Sigmoid colon (tissue), 7 donors: Measurements from ENCODE around the gene ABCF3. TPM values are rescaled to one million over a fixed set of nuclear protein-coding genes. Genes with fewer than 3 reads are reported as not detected.

ENCODE experiments used
- DNase-seq: peaks from one replicate; pipeline ENCODE4 v3.0.0-alpha.2; 2019
- H3K27ac ChIP-seq, 4 donors: fragments of 200-600 bp; sonication (generic); one replicate each; pipeline ENCODE4 v1.5.1; 2016 to 2019; ENCODE audit warnings: mild to moderate bottlenecking in 1 of 4
- H3K27me3 ChIP-seq, 3 donors: fragments of 200-600 bp; sonication (generic); one replicate each; pipeline ENCODE4 v1.5.1; 2019; ENCODE audit warnings: mild to moderate bottlenecking in 1 of 3
- H3K36me3 ChIP-seq, 4 donors: fragments of 200-600 bp; sonication (generic); one replicate each; pipeline ENCODE4 v1.5.1; 2016 to 2019
- H3K4me1 ChIP-seq, 4 donors: fragments of 200-600 bp; sonication (generic); one replicate each; pipeline ENCODE4 v1.5.1; 2017 to 2019
- H3K4me3 ChIP-seq, 4 donors: fragments of 200-600 bp; sonication (generic); one replicate each; pipeline ENCODE4 v1.5.1; 2017 to 2019; ENCODE audit warnings: mild to moderate bottlenecking in 2 of 4, moderate library complexity in 1 of 4
- H3K9me3 ChIP-seq, 4 donors: fragments of 200-600 bp in 3 of 4; sonication (generic) in 3 of 4; one replicate each; pipeline versions ENCODE4 v1.5.1 to v1.6.1; 2013 to 2019
- CTCF ChIP-seq, 4 experiments: fragments of 450-650 bp in 3 of 4; fragments of 200-600 bp in 1 of 4; IDR thresholded peaks; one replicate each; pipeline ENCODE4 v1.5.1; 2016 to 2019; ENCODE audit warnings: antibody characterized with exemption in 4 of 4, mild to moderate bottlenecking in 3 of 4, moderate library complexity in 2 of 4
- EP300 ChIP-seq, 4 donors: sonication (generic); formaldehyde crosslinking; IDR thresholded peaks; one replicate each; pipeline ENCODE4 v1.6.1; 2017; ENCODE audit warnings: antibody characterized with exemption in 4 of 4
- POLR2A ChIP-seq, 2 donors: fragments of 450-650 bp; IDR thresholded peaks; one replicate each; pipeline ENCODE4 v1.6.1; 2016; ENCODE audit warnings: antibody characterized with exemption in 2 of 2, mild to moderate bottlenecking in 2 of 2, moderate library complexity in 2 of 2
- POLR2AphosphoS5 ChIP-seq, 4 donors: sonication (generic); formaldehyde crosslinking; IDR thresholded peaks; one replicate each; pipeline ENCODE4 v1.6.1; 2017; ENCODE audit warnings: antibody characterized with exemption in 4 of 4
- WGBS, 2 donors: extraction: QIAGEN DNeasy Blood & Tissue Kit; methylation state at CpG; one replicate each; pipeline ENCODE4 v1.1.7; 2013; 5-methylcytosine and 5-hydroxymethylcytosine counted together
- intact Hi-C: fragments of 100-400 bp; cut with DNase I; formaldehyde crosslinking; loops from one replicate; pipeline ENCODE4 v1.15.1; 2023
- polyA plus RNA-seq, 3 donors: library from polyadenylated mRNA; stranded (reverse); fragments of 200-250 nt; gene quantifications; one replicate each; pipeline ENCODE4 v1.2.3, GENCODE V29; 2013
- total RNA-seq, 4 donors: library from RNA; depleted of rRNA; stranded (reverse); fragments of >200 nt; gene quantifications; one replicate each; pipeline ENCODE4 v1.1.0, GENCODE V29; 2016
- donor health status: healthy with polysubstance abuse.
- donor health status: Bipolar disorder and iron deficiency.
- donor health status: healthy.

The ABCF3 gene
- total and polyA plus RNA-seq, 7 donors: 32.4 to 51.3 (median 41.3) TPM

GRCh38 chr3:184166671-184167070, 19.3 kb upstream of the ABCF3 start:
- Histone ChIP-seq H3K27me3 (no peaks in the 10 kb centered on the region), H3K4me1 (peaks cover 0 to 48% (median 36%) of the 10 kb centered on the region in 4 donors), H3K27ac (no peak overlapping the region), H3K4me3 (no peak overlapping the region), H3K36me3 (peaks cover 48 to 90% (median 70%) of the 10 kb centered on the region in 4 donors), H3K9me3 (no peaks in the 10 kb centered on the region)
- WGBS, 2 donors: 97 to 98% methylated on average over 6 of the region's 6 CpGs
- TF ChIP-seq POLR2AphosphoS5 (IDR thresholded peaks at IDR 0.05): no peak
- TF ChIP-seq CTCF (IDR thresholded peaks at IDR 0.05): no peak
- TF ChIP-seq POLR2A (IDR thresholded peaks at IDR 0.05): no peak
- TF ChIP-seq EP300 (IDR thresholded peaks at IDR 0.05): no peak
- intact Hi-C loops: no loop called here
- no peak for DNase-seq

- Histone ChIP-seq H3K4me1 (peaks cover 0 to 37% (median 25%) of the 10 kb centered on the region in 4 donors), H3K27me3 (no peaks in the 10 kb centered on the region), H3K4me3 (no peak overlapping the region), H3K27ac (peak overlapping the region in 3 of 4 donors; percentile 46 to 71 (median 59)), H3K36me3 (peaks cover 48 to 99% (median 72%) of the 10 kb centered on the region in 4 donors), H3K9me3 (no peaks in the 10 kb centered on the region)
- WGBS, 2 donors: 94 to 95% methylated on average over 8 of the region's 8 CpGs
- no peak for DNase-seq
- intact Hi-C loops: no loop called here
- TF ChIP-seq EP300 (IDR thresholded peaks at IDR 0.05): no peak
- TF ChIP-seq CTCF (IDR thresholded peaks at IDR 0.05): no peak
- TF ChIP-seq POLR2A (IDR thresholded peaks at IDR 0.05): no peak
- no peak for TF ChIP-seq POLR2AphosphoS5 (IDR thresholded peaks at IDR 0.05)
Observed at GRCh38 chr3:184167786-184168185, 18.2 kb upstream of the ABCF3 start.

GRCh38 chr3:184168363-184169120, 17.5 kb upstream of the ABCF3 start:
- 86 to 88% methylated on average over 9 of the region's 9 CpGs for WGBS, 2 donors
- H3K9me3 ChIP-seq: no peaks in the 10 kb centered on the region
- H3K4me1 ChIP-seq: peaks cover 0 to 31% (median 19%) of the 10 kb centered on the region in 4 donors
- intact Hi-C loops: no loop called here
- DNase-seq: no peak
- H3K27me3 ChIP-seq: no peaks in the 10 kb centered on the region
- peaks cover 48 to 91% (median 69%) of the 10 kb centered on the region in 4 donors for H3K36me3 ChIP-seq
- H3K27ac ChIP-seq: peak overlapping the region; percentile 14 to 71 (median 52)
- TF ChIP-seq EP300 (IDR thresholded peaks at IDR 0.05): no peak
- no peak for TF ChIP-seq POLR2A (IDR thresholded peaks at IDR 0.05)
- peak in 2 of 4 donors; percentile 6 to 33 for TF ChIP-seq POLR2AphosphoS5 (IDR thresholded peaks at IDR 0.05)
- TF ChIP-seq CTCF (IDR thresholded peaks at IDR 0.05): no peak
- no peak overlapping the region for H3K4me3 ChIP-seq

DNA sequence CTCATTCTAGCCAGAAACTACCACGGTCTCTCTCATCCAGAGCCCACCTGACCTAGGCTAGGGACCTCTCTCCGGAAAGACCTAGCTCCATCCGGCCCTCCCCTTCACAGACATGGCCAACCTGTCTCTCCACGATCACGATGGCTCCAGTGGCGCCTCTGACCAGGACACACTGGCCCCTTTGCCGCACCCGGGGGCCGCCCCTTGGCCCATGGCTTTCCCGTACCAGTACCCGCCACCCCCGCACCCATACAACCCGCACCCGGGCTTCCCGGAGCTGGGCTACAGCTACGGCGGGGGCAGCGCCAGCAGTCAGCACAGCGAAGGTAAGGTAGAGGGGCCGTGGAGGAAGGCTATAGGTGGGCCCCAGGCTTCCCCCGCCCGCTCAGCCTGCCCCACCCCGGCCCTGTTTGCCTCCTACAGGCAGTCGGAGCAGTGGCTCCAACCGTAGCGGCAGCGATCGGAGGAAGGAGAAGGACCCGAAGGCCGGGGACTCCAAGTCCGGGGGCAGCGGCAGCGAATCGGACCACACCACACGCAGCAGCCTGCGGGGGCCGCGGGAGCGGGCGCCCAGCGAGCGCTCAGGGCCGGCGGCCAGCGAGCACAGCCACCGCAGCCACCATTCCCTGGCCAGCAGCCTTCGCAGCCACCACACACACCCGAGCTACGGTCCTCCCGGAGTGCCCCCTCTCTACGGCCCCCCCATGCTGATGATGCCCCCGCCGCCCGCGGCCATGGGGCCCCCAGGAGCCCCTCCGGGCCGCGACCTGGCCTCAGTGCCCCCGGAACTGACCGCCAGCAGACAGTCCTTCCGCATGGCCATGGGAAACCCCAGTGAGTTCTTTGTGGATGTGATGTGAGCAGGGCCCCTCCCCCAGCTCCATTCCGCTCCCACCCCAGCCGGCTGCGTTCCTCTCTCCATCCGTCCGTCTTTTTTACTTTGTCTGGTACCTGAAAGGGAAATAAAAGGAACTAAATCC, 15.8 kb upstream of the ABCF3 start:
- 95 to 96% methylated on average over 66 of the region's 66 CpGs for WGBS, 2 donors
- Histone ChIP-seq H3K27ac (peak overlapping the region; percentile 14 to 71 (median 52)), H3K9me3 (no peaks in the 10 kb centered on the region), H3K27me3 (no peaks in the 10 kb centered on the region), H3K36me3 (peaks cover 35 to 75% (median 53%) of the 10 kb centered on the region in 4 donors), H3K4me3 (no peak overlapping the region), H3K4me1 (peaks cover 0 to 31% (median 25%) of the 10 kb centered on the region in 4 donors)
- DNase-seq: no peak
- intact Hi-C loops: no loop called here
- TF ChIP-seq POLR2A (IDR thresholded peaks at IDR 0.05) (no peak), CTCF (IDR thresholded peaks at IDR 0.05) (no peak), POLR2AphosphoS5 (IDR thresholded peaks at IDR 0.05) (no peak), EP300 (IDR thresholded peaks at IDR 0.05) (no peak)
